Astrocyte (in vitro differentiated cells and primary cell): ENCODE data around the gene SUCNR1. TPM values are rescaled to one million over a fixed set of nuclear protein-coding genes. Genes with fewer than 3 reads are reported as not detected.
A peak's percentile ranks its signal among the peaks of the same experiment; 100 is the strongest.

Source experiments
- DNase-seq: peaks from one replicate; pipeline ENCODE4 v3.0.0-alpha.2; 2010; ENCODE audit warnings: low read depth
- FAIRE-seq: peaks from 2 replicates; lab custom pipeline; 2011; peaks lifted over from hg19 to GRCh38; lab: Jason Lieb, UNC
- H2AFZ ChIP-seq: 2 replicates; pipeline ENCODE4 v1.6.0; 2012; ENCODE audit warnings: low read depth, low read length, inconsistent platforms
- H3K27ac ChIP-seq: 2 replicates; pipeline ENCODE4 v1.5.1; 2011; ENCODE audit warnings: low read depth, low read length, inconsistent platforms
- H3K27me3 ChIP-seq: 2 replicates; pipeline ENCODE4 v1.6.0; 2011; ENCODE audit warnings: low read length, inconsistent platforms; ENCODE audit not compliant: insufficient read depth
- H3K36me3 ChIP-seq: 2 replicates; pipeline ENCODE4 v1.5.1; 2011; ENCODE audit warnings: low read length, inconsistent platforms; ENCODE audit not compliant: insufficient read depth
- H3K4me1 ChIP-seq: 2 replicates; pipeline ENCODE4 v1.5.1; 2011; ENCODE audit warnings: low read length, inconsistent platforms; ENCODE audit not compliant: insufficient read depth
- H3K4me2 ChIP-seq: 2 replicates; pipeline ENCODE4 v1.6.0; 2012; ENCODE audit warnings: low read length, inconsistent platforms
- H3K4me3 ChIP-seq: 2 replicates; pipeline ENCODE4 v1.5.1; 2011; ENCODE audit warnings: low read depth, mild to moderate bottlenecking, low read length, inconsistent platforms; ENCODE audit not compliant: insufficient read depth
- H3K79me2 ChIP-seq: 2 replicates; pipeline ENCODE4 v1.6.0; 2012; ENCODE audit warnings: mild to moderate bottlenecking, low read length, inconsistent platforms; ENCODE audit not compliant: insufficient read depth
- H3K9ac ChIP-seq: 2 replicates; pipeline ENCODE4 v1.6.0; 2012; ENCODE audit warnings: mild to moderate bottlenecking, low read length, inconsistent platforms
- H3K9me3 ChIP-seq: 2 replicates; pipeline ENCODE4 v1.5.1; 2012; ENCODE audit warnings: low read depth, mild to moderate bottlenecking, low read length, inconsistent platforms; ENCODE audit not compliant: insufficient read depth
- H4K20me1 ChIP-seq: 2 replicates; pipeline ENCODE4 v1.6.0; 2012; ENCODE audit warnings: low read length, inconsistent platforms; ENCODE audit not compliant: insufficient read depth
- H3K27ac Mint-ChIP-seq: one replicate; pipeline ENCODE4 v1.8.0; 2021; ENCODE audit warnings: mild to moderate bottlenecking, mixed read lengths; ENCODE audit not compliant: unreplicated experiment
- H3K27me3 Mint-ChIP-seq: one replicate; pipeline ENCODE4 v1.8.0; 2021; ENCODE audit warnings: low read depth, mixed read lengths; ENCODE audit not compliant: unreplicated experiment
- H3K36me3 Mint-ChIP-seq: one replicate; pipeline ENCODE4 v1.8.0; 2021; ENCODE audit warnings: low read depth, mixed read lengths; ENCODE audit not compliant: unreplicated experiment
- H3K4me1 Mint-ChIP-seq: one replicate; pipeline ENCODE4 v1.8.0; 2021; ENCODE audit warnings: low read depth, mixed read lengths; ENCODE audit not compliant: unreplicated experiment
- H3K4me3 Mint-ChIP-seq: one replicate; pipeline ENCODE4 v1.8.0; 2021; ENCODE audit warnings: mild to moderate bottlenecking, moderate library complexity, mixed read lengths; ENCODE audit not compliant: unreplicated experiment
- H3K9me3 Mint-ChIP-seq: one replicate; pipeline ENCODE4 v1.8.0; 2021; ENCODE audit warnings: mild to moderate bottlenecking, mixed read lengths; ENCODE audit not compliant: unreplicated experiment
- CTCF ChIP-seq: IDR thresholded peaks from 2 replicates; pipeline ENCODE4 v1.5.1; 2011; ENCODE audit warnings: low read depth, mild to moderate bottlenecking, inconsistent platforms, low read length, moderate library complexity; ENCODE audit not compliant: insufficient read depth
- EZH2 ChIP-seq: IDR thresholded peaks from 2 replicates; pipeline ENCODE4 v1.6.1; 2012; ENCODE audit warnings: mild to moderate bottlenecking, low read length, inconsistent platforms; ENCODE audit not compliant: insufficient read depth
- total RNA-seq: library from RNA; stranded (reverse); gene quantifications from 2 replicates; pipeline ENCODE4 v1.2.1, GENCODE V29; 2021

The SUCNR1 gene
- total RNA-seq, 1 donor from 2014 or later, result not detected

GRCh38 chr3:151875759-151876158 lies 2.3 kb downstream of the SUCNR1 start:
- H3K36me3 ChIP-seq, result no peaks in the 10 kb centered on the region
- no peaks in the 10 kb centered on the region for H3K9me3 ChIP-seq
- no peaks in the 10 kb centered on the region for H3K9me3 Mint-ChIP-seq
- H2AFZ ChIP-seq, result no peak overlapping the region
- no peak overlapping the region for H3K27ac Mint-ChIP-seq
- no peaks in the 10 kb centered on the region for H4K20me1 ChIP-seq
- DNase-seq (no peak), FAIRE-seq (no peak)
- TF ChIP-seq EZH2 (no peak), CTCF (no peak)
- no peaks in the 10 kb centered on the region for H3K79me2 ChIP-seq
- H3K4me1 Mint-ChIP-seq, result peaks cover 4% of the 10 kb centered on the region
- H3K4me1 ChIP-seq, result no peaks in the 10 kb centered on the region
- no peaks in the 10 kb centered on the region for H3K27me3 ChIP-seq
- no peak overlapping the region for H3K4me3 Mint-ChIP-seq
- no peaks in the 10 kb centered on the region for H3K27me3 Mint-ChIP-seq
- no peaks in the 10 kb centered on the region for H3K36me3 Mint-ChIP-seq
- no peak overlapping the region for H3K9ac ChIP-seq
- H3K27ac ChIP-seq, result no peak overlapping the region
- no peak overlapping the region for H3K4me2 ChIP-seq
- no peak overlapping the region for H3K4me3 ChIP-seq

GRCh38 chr3:151877269-151877668 lies 3.8 kb downstream of the SUCNR1 start:
- FAIRE-seq (peak; percentile 49), DNase-seq (no peak)
- H4K20me1 ChIP-seq, result no peaks in the 10 kb centered on the region
- no peak overlapping the region for H3K9ac ChIP-seq
- H3K4me3 ChIP-seq, result no peak overlapping the region
- H3K9me3 Mint-ChIP-seq, result no peaks in the 10 kb centered on the region
- no peak overlapping the region for H2AFZ ChIP-seq
- no peak for TF ChIP-seq CTCF
- no peak for TF ChIP-seq EZH2
- H3K27ac ChIP-seq, result no peak overlapping the region
- H3K79me2 ChIP-seq, result no peaks in the 10 kb centered on the region
- H3K4me1 Mint-ChIP-seq, result peaks cover 4% of the 10 kb centered on the region
- no peaks in the 10 kb centered on the region for H3K9me3 ChIP-seq
- no peaks in the 10 kb centered on the region for H3K4me1 ChIP-seq
- no peaks in the 10 kb centered on the region for H3K27me3 Mint-ChIP-seq
- H3K27me3 ChIP-seq, result no peaks in the 10 kb centered on the region
- no peaks in the 10 kb centered on the region for H3K36me3 ChIP-seq
- no peaks in the 10 kb centered on the region for H3K36me3 Mint-ChIP-seq
- H3K4me2 ChIP-seq, result no peak overlapping the region
- H3K4me3 Mint-ChIP-seq, result no peak overlapping the region
- H3K27ac Mint-ChIP-seq, result no peak overlapping the region

- Histone ChIP-seq H3K79me2 (no peaks in the 10 kb centered on the region), H3K27me3 (no peaks in the 10 kb centered on the region), H3K4me1 (no peaks in the 10 kb centered on the region), H3K9me3 (no peaks in the 10 kb centered on the region), H3K4me2 (no peak overlapping the region), H4K20me1 (no peaks in the 10 kb centered on the region), H3K27ac (no peak overlapping the region), H3K9ac (no peak overlapping the region), H3K36me3 (no peaks in the 10 kb centered on the region), H3K4me3 (no peak overlapping the region), H2AFZ (no peak overlapping the region)
- Mint-ChIP-seq H3K9me3 (no peaks in the 10 kb centered on the region), H3K4me3 (no peak overlapping the region), H3K4me1 (peaks cover 4% of the 10 kb centered on the region), H3K36me3 (no peaks in the 10 kb centered on the region), H3K27me3 (no peaks in the 10 kb centered on the region), H3K27ac (no peak overlapping the region)
- DNase-seq (no peak), FAIRE-seq (no peak)
- no peak for TF ChIP-seq EZH2
- no peak for TF ChIP-seq CTCF
Measured at GRCh38 chr3:151878465-151878864, 5.0 kb downstream of the SUCNR1 start.
